HepG2 (cell line): ENCODE measurements around the gene FKBP1A. TPM values are rescaled to one million over a fixed set of nuclear protein-coding genes. Genes with fewer than 3 reads are reported as not detected.

Experiments
- BATF2 ChIP-seq: sonication (generic); formaldehyde crosslinking; IDR thresholded peaks from 2 replicates; pipeline ENCODE4 v1.8.0; 2022; ENCODE audit warnings: mild to moderate bottlenecking, missing genetic modification reagents, moderate library complexity
- BCL3 ChIP-seq: sonication (generic); formaldehyde crosslinking; IDR thresholded peaks from 2 replicates; pipeline ENCODE4 v1.5.1; 2020; ENCODE audit warnings: mild to moderate bottlenecking, missing genetic modification reagents, moderate library complexity
- CTCF ChIP-seq: sonication (generic); formaldehyde crosslinking; IDR thresholded peaks from 2 replicates; pipeline ENCODE4 v1.5.0; 2020; ENCODE audit warnings: mild to moderate bottlenecking, missing genetic modification reagents, moderate library complexity
- DNMT1 ChIP-seq: sonication (generic); formaldehyde crosslinking; IDR thresholded peaks from 2 replicates; pipeline ENCODE4 v1.5.1; 2020; ENCODE audit warnings: mild to moderate bottlenecking, missing genetic modification reagents
- E2F2 ChIP-seq: sonication (generic); formaldehyde crosslinking; IDR thresholded peaks from 2 replicates; pipeline ENCODE4 v1.4.0; 2020; ENCODE audit warnings: missing genetic modification reagents, borderline replicate concordance
- FOXA3 ChIP-seq: IDR thresholded peaks from 2 replicates; pipeline ENCODE4 v1.6.1; 2016; ENCODE audit warnings: missing genetic modification reagents, missing compliant biosample characterization
- HNF1B ChIP-seq: sonication (generic); formaldehyde crosslinking; IDR thresholded peaks from 2 replicates; pipeline ENCODE4 v1.5.1; 2020; ENCODE audit warnings: mild to moderate bottlenecking, moderate library complexity, missing genetic modification reagents
- HNRNPL ChIP-seq: fragments of 200-400 bp; formaldehyde crosslinking; IDR thresholded peaks from 2 replicates; pipeline ENCODE4 v1.6.1; 2017; ENCODE audit warnings: mild to moderate bottlenecking, low read depth, low read length
- HOXD1 ChIP-seq: sonication (generic); formaldehyde crosslinking; IDR thresholded peaks from 2 replicates; pipeline ENCODE4 v1.5.0; 2020; ENCODE audit warnings: missing genetic modification reagents
- KAT2B ChIP-seq: fragments of 150-350 bp; IDR thresholded peaks from 2 replicates; pipeline ENCODE4 v1.6.1; 2014; ENCODE audit warnings: low read depth, low read length, borderline replicate concordance
- MEF2D ChIP-seq: sonication (generic); formaldehyde crosslinking; IDR thresholded peaks from 2 replicates; pipeline ENCODE4 v1.5.1; 2020; ENCODE audit warnings: mild to moderate bottlenecking, missing genetic modification reagents
- NFE2 ChIP-seq: sonication (generic); formaldehyde crosslinking; IDR thresholded peaks from 2 replicates; pipeline ENCODE4 v1.4.0; 2020; ENCODE audit warnings: missing genetic modification reagents
- REPIN1 ChIP-seq: sonication (generic); formaldehyde crosslinking; IDR thresholded peaks from 2 replicates; pipeline ENCODE4 v1.8.0; 2022; ENCODE audit warnings: missing genetic modification reagents, low read depth, mild to moderate bottlenecking, borderline replicate concordance
- SIN3A ChIP-seq: IDR thresholded peaks from 2 replicates; pipeline ENCODE4 v1.6.1; 2011; ENCODE audit warnings: low read depth, mild to moderate bottlenecking, control low read depth, low read length, borderline replicate concordance
- TBX3 ChIP-seq: fragments of 450-650 bp; IDR thresholded peaks from 2 replicates; pipeline ENCODE4 v1.6.1; 2017; ENCODE audit warnings: antibody characterized with exemption, mild to moderate bottlenecking, inconsistent platforms, borderline replicate concordance
- TRAFD1 ChIP-seq: sonication (generic); formaldehyde crosslinking; IDR thresholded peaks from 2 replicates; pipeline ENCODE4 v1.5.1; 2020; ENCODE audit warnings: missing genetic modification reagents, mild to moderate bottlenecking, borderline replicate concordance
- ZNF24 ChIP-seq: fragments of 450-650 bp; IDR thresholded peaks from 2 replicates; pipeline ENCODE4 v1.6.1; 2017; ENCODE audit warnings: antibody characterized with exemption, mild to moderate bottlenecking
- ZNF496 ChIP-seq: sonication (generic); formaldehyde crosslinking; IDR thresholded peaks from 2 replicates; pipeline ENCODE4 v1.8.1; 2023; ENCODE audit warnings: mild to moderate bottlenecking, moderate library complexity, missing genetic modification reagents; ENCODE audit not compliant: insufficient replicate concordance
- polyA plus RNA-seq, 8 experiments: library from polyadenylated mRNA; depleted of rRNA in 3 of 8; stranded (reverse) in 7 of 8; unstranded in 1 of 8; fragments of >200 nt; fragmentation: Illumina TruSeq in 4 of 8; extraction: Trizol in 4 of 8; gene quantifications; 2 replicates each; pipeline versions ENCODE4 v1.2.1 to v1.2.3, GENCODE V29; 2011 to 2016; ENCODE audit warnings: low read depth in 4 of 8, missing spikeins in 1 of 8, mixed read lengths in 1 of 8; ENCODE audit not compliant: insufficient read depth in 1 of 8
- total RNA-seq, 5 experiments: library from RNA; depleted of rRNA; stranded (reverse); fragments of >200 nt; fragmentation: Illumina TruSeq; extraction: Trizol; gene quantifications; 2 replicates each; pipeline ENCODE4 v1.2.3, GENCODE V29; 2016; ENCODE audit warnings: low read depth in 1 of 5

The FKBP1A gene
- total and polyA plus RNA-seq, 2 of the 13 experiments (the other 11 are each of a cell fraction or from before 2014, with no cell fraction given) = 119 to 468 TPM

- no peak for TF ChIP-seq HOXD1 (CRISPR knock-in tag)
- TF ChIP-seq BATF2 (CRISPR knock-in tag) = no peak
- no peak for TF ChIP-seq MEF2D (CRISPR knock-in tag)
- no peak for TF ChIP-seq FOXA3 (CRISPR knock-in tag)
- TF ChIP-seq E2F2 (CRISPR knock-in tag) = no peak
- no peak for TF ChIP-seq TRAFD1 (CRISPR knock-in tag)
- no peak for TF ChIP-seq DNMT1 (CRISPR knock-in tag)
- TF ChIP-seq ZNF24 = no peak
- no peak for TF ChIP-seq HNF1B (CRISPR knock-in tag)
- no peak for TF ChIP-seq SIN3A
- peak; percentile 44; the same call in 1 of the 2 replicates for TF ChIP-seq TBX3
- no peak for TF ChIP-seq KAT2B
- TF ChIP-seq HNRNPL = no peak
- TF ChIP-seq CTCF (CRISPR knock-in tag) = no peak
- 0 out of 2 replicates have a peak, but pooled peaks have one; percentile 25 for TF ChIP-seq REPIN1 (CRISPR knock-in tag)
- no peak for TF ChIP-seq BCL3 (CRISPR knock-in tag)
- TF ChIP-seq NFE2 (CRISPR knock-in tag) = no peak
- TF ChIP-seq ZNF496 (CRISPR knock-in tag) = no peak
Observed at GRCh38 chr20:1377984-1378734, 14.7 kb downstream of the FKBP1A start (continued).
